NB4 (cell line): Measurements from ENCODE around the gene ADAM12.

Experiments
- POLR2A ChIP-seq: IDR thresholded peaks from 2 replicates; pipeline ENCODE4 v1.6.1; 2011; ENCODE audit warnings: mild to moderate bottlenecking; ENCODE audit not compliant: insufficient read length; ENCODE audit errors: extremely low read depth
- TF ChIP-seq, protein P1 (sequence below): IDR thresholded peaks from one replicate; pipeline ENCODE4 v1.5.1; 2012; ENCODE audit warnings: low read depth, low read length

DNA sequence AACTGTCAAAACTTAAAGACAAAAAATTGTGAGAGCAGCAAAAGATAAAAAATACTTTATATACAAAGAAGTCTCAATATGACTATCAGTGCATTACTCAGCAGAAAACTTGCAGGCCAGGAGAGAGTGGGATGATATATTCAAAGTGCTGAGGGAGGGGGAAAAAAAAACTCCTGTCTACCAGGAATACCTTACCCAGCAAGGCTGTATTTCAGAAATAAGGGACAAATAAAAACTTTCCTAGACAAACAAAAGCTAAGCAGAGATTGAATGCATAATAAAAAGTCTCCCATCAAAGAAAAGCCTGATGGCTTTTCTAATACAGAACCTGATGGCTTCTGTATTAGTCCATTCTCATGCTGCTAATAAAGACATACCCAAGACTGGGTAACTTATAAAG is 31.1 kb downstream of the ADAM12 start:
- TF ChIP-seq, protein P1, sequence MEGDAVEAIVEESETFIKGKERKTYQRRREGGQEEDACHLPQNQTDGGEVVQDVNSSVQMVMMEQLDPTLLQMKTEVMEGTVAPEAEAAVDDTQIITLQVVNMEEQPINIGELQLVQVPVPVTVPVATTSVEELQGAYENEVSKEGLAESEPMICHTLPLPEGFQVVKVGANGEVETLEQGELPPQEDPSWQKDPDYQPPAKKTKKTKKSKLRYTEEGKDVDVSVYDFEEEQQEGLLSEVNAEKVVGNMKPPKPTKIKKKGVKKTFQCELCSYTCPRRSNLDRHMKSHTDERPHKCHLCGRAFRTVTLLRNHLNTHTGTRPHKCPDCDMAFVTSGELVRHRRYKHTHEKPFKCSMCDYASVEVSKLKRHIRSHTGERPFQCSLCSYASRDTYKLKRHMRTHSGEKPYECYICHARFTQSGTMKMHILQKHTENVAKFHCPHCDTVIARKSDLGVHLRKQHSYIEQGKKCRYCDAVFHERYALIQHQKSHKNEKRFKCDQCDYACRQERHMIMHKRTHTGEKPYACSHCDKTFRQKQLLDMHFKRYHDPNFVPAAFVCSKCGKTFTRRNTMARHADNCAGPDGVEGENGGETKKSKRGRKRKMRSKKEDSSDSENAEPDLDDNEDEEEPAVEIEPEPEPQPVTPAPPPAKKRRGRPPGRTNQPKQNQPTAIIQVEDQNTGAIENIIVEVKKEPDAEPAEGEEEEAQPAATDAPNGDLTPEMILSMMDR = no peak
- TF ChIP-seq POLR2A = no peak
